Stimulated activated CD8-positive, alpha-beta memory T cell treated with anti-CD3 and anti-CD28 coated beads, Interleukin-4, amount 100 ng/mL, for 4 hours (primary cell): ENCODE data around the gene KLHDC3.
A peak's percentile ranks its signal among the peaks of the same experiment; 100 is the strongest.

Source experiments
- DNase-seq, 2 donors: peaks; one replicate each; pipeline ENCODE4 v3.0.0-alpha.2; 2020; ENCODE audit warnings: low read depth in 2 of 2, low spot score in 1 of 2

The KLHDC3 gene, protein sequence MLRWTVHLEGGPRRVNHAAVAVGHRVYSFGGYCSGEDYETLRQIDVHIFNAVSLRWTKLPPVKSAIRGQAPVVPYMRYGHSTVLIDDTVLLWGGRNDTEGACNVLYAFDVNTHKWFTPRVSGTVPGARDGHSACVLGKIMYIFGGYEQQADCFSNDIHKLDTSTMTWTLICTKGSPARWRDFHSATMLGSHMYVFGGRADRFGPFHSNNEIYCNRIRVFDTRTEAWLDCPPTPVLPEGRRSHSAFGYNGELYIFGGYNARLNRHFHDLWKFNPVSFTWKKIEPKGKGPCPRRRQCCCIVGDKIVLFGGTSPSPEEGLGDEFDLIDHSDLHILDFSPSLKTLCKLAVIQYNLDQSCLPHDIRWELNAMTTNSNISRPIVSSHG

GRCh38 chr6:43013843-43014433 lies at the start of gene KLHDC3, which contains the start of gene MEA1:
Gene KLHDC3, plus strand, starts transcription at chr6:43014249. Its CDS starts 2,944 bp downstream, at chr6:43017193.
Gene MEA1, minus strand, starts transcription at chr6:43013946. Its CDS starts 133 bp downstream, at chr6:43013813.
- peak; percentile 97 to 98 for DNase-seq

DNA sequence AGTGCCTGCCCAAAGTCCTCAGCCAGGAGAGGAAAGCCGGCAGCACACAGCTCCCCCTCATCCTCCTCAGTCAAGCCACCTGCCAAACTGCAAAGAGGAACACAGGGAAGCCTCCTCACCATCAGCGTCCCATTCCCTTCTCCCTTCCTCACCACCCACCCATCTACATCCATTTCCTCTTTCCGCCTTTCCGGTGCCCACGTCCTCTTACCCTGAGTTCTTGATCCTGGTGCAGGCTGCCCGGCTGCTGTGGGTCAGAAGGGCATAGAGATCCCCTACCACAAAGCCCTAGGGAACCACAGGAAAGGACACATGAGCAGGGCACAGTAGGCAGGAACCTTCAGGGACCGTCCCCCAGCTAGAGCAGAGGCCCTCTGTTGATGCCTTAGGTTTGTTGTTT lies 47.5 kb upstream of the KLHDC3 start:
- DNase-seq = no peak

DNA sequence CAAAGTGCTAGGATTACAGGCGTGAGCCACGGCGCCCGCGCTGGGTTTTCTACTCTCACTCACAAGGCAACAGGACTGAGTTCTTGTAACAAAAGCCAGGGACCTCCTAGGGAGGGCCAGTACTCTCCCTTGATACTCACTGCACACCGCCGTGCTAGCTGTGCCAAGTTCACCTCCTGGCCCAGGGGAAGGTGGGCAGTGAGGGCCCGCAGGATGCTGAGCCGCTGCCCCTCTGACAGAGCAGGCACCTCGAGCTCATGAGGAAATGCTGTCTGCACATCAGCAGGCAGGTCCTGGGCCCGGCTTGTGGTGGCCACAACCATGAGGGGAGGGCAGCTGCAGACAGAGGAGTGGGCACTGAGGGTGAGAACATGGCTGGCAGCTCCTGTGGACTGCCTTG lies 46.8 kb upstream of the KLHDC3 start:
- DNase-seq = no peak

DNA sequence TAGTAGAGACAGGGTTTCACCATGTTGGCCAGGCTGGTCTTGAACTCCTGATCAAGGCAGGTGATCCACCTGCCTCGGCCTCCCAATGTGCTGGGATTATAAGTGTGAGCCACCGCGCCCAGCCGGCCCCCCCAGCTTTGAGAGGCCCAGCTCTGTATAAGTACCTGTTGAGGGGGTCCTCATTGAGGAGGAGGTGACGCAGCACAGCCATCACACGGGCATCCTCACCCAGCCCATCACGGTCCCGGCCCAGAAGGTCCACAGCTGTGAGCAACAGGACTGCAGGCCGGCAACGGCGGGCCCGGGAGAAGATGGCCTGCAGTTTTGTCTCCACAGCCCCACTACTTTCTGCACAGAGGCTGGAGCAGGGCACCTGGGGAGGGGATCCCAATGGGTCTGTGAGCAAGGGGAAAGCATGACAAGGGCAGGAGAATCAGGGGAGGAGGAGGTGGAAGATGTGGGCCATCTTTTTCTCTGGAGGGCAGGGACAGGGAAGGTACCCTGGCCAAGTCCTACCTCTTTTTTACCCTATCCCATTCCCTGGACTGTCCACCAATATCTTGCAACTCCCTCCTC lies 45.8 kb upstream of the KLHDC3 start:
- no peak for DNase-seq

- no peak for DNase-seq
These were observed 45.3 kb upstream of the KLHDC3 start for GRCh38 chr6:42968783-42969182.

DNA sequence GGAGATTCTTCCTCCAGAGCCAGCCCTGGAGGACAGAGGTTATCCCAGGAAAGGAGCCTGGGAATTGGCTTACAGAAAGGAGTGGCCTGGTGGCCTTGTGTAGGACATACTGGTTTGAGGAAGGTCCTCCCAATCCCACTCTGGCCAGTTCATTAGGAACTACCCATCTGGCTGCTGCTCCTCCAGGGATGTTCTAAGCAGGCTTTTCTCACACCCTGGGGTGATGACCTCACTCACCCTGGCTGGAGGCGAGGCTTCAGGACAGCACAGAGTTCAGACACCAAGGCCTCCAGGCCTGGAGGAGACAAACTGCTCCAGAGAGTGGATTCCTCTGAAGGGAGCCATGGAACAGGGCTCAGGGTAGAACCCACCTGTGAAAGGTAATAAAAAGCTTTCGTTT lies 44.6 kb upstream of the KLHDC3 start:
- no peak for DNase-seq

- DNase-seq = no peak
These were observed 44.1 kb upstream of the KLHDC3 start for GRCh38 chr6:42969934-42970333.

GRCh38 chr6:42970871-42971612 lies 43.0 kb upstream of the KLHDC3 start:
- DNase-seq = no peak

- no peak for DNase-seq
These were observed 42.2 kb upstream of the KLHDC3 start for GRCh38 chr6:42971746-42972327.

DNA sequence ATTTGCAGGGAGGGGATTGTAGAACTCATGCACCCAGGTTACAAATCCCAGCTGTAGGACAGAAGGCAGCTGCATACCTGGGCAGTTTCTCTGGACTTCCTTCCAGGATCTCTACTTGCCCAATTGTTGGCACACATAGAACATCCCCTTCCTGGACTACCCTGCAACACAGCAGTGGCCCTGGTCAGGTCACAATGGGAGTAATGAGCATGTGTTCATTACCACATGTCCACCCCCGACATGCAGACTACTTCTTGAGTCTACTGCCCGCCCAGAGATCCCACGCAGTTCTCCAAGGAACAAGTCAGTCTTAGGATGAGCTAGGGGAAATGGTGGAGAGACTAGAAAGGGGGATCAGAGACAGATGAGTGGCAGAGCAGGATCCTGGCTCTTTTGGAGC lies 40.1 kb upstream of the KLHDC3 start:
- no peak for DNase-seq

- no peak for DNase-seq
These were observed 39.0 kb upstream of the KLHDC3 start for GRCh38 chr6:42974919-42975505.

- DNase-seq = no peak
These were observed 35.6 kb upstream of the KLHDC3 start for GRCh38 chr6:42978487-42978838.

GRCh38 chr6:42978839-42979522 lies 35.1 kb upstream of the KLHDC3 start, which contains the start of gene PEX6:
Gene PEX6, minus strand, starts transcription at chr6:42979181. Its CDS starts 31 bp downstream, at chr6:42979150.
- DNase-seq = peak; percentile 76 to 87

GRCh38 chr6:42979523-42980177 lies 34.4 kb upstream of the KLHDC3 start:
- no peak for DNase-seq

GRCh38 chr6:42981836-42982235 lies 32.2 kb upstream of the KLHDC3 start:
- DNase-seq = no peak

- DNase-seq = peak; percentile 90 to 93
These were observed 29.8 kb upstream of the KLHDC3 start, which contains the start of gene PPP2R5D for GRCh38 chr6:42984001-42984923. Gene PPP2R5D, plus strand, starts transcription at chr6:42984570. Its CDS starts 108 bp downstream, at chr6:42984678.

- DNase-seq = no peak
These were observed 29.0 kb upstream of the KLHDC3 start for GRCh38 chr6:42984924-42985475.
